Right kidney (tissue), 1 donor: ENCODE results near the gene PDAP1.
"Not testable (repeated sequence)": the region's sequence is repeated elsewhere in the genome, so short reads cannot be mapped to it uniquely, and the experiment has no call there.

Source experiments
- DNase-seq: peaks from one replicate; pipeline ENCODE4 v3.0.0-alpha.2; 2016

PDAP1 gene

DNA sequence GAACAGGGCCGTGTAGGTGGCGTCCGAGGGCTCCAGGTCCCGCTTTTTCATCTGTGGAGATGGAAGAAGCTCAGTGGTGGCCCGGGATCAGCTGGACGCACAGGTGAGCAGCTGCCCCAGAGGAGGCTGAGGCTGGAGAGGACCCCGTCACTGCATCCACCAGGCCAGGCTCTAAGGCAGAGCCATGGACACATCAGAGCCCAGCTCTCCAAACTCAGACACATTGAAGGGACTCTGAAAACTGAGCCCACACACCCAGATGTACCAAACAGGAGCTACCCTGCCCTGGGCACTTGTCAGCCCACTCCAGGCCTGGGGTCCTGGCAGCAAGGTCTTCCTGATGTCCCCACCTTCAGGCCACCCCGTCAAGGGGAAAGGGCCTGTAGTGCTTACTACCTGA is 21.4 kb upstream of the PDAP1 start:
- DNase-seq = no peak

DNA sequence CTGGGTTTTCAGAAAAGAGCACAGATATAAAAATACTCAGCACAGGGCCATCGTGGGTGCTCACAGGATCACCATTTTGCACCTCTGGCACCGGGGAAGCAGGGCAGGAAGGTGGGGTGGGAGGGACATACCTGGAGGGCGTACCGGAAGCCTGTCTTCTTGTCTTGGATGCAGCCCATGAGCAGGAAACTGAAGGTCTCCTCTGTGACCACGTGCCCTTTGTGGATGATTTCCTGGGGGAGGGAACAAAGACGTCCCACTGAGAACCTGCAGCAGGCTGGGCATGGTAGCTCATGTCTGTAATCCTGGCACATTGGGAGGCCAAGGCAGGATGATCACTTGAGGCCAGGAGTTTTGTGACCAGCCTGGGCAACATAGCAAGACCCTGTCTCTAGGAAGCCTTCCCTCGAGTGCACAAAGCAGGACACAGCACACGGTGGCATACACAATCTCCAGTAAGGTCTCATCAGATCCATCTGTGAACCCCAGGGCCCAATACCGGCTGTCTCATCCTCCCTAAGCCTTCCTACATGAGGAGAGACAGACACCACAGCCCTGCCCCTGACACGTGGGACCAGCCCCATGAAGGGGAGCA is 20.7 kb upstream of the PDAP1 start:
- DNase-seq = no peak

DNA sequence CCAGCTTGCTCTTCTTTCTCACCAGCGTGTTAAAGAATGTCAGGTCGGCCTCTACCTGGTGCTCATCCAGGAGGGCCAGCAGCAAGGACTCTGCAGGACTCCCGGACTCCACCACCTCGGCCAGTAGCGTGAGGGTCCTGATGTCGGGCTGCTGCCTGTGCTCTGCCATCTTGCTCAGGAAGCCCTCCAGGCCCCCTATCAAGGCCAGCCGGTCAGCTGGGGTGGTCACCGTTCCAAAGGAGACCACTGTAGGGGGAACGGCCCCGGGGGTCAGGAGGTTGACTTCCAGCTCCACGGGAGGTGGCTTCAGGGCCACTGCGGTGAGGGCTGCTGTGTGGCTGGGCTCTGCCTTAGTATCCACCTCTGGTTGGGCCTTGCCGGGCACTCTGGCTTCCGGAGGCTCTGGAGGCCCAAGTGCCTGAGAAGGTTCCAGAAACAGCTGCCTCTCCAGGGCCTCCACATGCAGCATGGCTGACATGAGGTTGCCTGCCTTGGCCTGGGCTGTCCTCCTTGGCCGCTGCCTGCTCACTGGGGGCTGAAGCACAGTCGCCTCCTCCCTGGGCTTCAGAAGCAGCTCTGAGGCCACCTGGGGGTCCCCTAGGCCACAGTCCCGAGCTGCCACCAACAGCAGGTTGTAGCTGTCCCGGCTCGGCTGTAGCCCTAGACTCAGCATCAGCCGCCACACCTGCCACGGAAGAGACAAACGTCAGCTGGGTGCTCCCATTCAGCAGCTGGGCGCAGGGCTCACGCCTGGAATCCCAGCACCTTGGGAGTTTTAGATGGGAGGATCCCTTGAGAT is 16.7 kb upstream of the PDAP1 start:
- no peak for DNase-seq

DNA sequence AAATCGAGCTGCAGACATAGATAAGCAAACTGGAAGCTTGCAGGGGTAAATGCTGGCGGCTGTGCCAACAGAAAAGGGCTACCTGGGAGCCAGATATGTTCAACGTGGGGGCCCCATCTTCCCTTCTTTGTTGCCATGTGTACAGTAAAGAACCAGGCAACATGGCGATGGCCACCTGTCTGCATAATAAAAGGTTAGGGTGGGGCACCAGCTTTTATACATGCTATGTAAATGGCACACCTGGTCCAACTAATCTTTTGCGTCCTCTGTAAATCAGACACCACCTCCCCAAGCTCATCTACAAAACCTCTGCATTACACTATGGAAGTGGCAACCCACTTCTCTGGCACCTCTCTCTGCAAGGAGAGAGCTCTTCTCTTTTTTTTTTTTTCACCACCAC is 14.2 kb upstream of the PDAP1 start:
- DNase-seq = no peak

DNA sequence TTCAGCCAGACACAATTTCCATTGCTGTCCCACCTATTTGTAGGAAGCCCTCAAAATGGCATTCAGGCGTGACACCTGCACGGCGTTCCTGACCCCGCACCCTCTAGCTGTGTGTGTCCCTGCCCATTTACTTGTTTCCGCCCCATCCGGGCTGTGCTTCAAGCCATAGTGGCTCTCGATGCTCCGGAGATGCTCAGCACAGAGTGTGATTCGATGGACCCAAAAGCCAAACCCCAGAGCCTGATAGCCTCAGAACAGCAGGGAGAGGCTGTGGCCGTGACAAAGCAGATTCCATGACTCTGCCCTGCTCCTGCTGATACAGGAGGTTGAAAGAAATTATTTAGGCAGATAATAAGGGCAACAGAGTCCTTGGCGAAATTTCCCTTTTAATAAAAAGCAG is 13.8 kb upstream of the PDAP1 start:
- no peak for DNase-seq

DNA sequence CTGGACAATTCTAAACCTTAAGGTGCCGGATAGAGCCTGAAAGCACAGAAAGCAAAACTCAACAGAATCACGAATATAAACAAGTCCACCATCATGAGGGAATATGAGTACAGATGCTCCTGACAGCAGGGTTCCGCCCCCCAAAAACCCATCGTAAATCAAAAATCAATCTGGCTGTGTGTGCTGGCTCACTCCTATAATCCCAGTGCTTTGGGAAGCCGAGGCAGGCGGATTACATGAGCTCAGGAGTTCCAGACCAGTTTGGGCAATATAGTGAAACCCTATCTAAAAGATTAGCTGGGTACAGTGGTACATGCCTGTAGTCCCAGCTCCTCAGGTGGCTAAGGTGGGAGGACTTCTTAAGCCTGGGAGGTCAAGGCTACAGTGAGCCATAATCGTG is 12.6 kb upstream of the PDAP1 start:
- DNase-seq = no peak

DNA sequence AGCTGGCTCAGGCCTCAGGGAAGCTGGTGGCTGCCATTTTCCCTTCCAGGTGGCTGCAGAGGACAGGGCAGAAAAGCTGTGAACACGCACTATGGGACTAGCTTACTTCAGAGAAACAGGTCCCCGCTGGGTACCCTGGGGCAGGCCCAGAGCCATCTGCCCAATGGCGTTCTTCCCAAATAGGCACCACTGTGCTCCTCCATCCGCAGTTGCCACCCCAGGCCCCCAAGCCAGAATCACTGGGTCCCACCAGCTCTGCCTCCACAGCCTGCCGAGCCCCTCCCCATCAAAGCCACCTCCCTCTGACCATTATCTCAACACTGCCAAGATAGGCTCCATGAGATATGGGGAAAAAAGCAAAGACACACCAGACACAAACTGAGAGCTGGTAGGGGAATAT is 11.8 kb upstream of the PDAP1 start:
- no peak for DNase-seq

DNA sequence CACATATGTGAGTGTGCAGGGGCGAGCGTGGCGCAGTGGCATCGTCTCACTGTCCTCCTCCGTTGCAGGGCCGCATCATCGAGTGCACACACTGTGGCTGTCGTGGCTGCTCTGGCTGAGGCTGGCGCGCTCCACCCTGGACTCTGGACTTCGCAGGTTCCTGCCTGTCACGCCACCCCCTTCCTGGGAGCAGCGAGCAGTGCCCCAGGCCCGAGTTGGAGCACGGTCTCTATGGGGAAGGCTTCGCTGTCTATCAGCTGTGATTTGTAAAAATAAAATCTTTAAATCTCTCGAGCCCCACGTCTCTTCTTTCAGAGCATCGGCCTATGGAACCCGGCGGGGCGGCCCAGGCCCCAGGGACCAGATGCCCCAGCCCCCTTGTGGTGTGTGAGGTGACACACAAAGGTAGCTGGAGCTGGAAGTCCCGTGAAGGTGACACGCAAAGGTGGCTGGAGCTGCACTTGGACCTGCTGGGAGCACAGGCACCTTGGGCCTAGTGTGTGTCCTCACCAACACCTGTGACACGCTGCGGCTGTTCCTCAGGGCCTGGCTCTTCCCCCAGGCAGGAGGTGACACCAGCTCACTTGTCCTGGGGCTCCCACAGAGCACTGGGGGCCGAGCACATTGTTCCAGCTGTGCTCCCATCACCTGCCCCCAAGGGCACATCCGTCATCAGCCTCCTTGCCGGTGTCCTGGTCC is 11.1 kb upstream of the PDAP1 start:
- DNase-seq = no peak

DNA sequence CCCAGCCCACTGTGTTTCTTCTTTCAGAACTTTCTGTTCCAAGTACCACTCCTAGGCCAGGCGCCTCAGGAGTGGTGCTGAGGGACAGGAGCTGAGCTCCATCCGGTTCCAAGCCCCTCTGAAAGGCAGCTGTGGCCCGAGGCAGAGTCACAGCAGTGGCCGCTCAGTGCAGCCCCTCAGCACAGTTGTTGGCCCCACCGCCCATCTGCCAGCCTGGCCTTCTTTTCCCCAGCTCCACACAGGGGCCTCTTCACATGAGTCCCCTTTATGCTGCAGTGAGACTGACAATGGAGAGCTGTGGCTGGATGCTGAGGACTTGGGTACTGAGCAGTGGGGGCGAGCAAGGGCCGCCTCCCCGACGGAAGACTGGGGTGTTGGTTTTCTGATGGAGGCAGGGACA is 9.9 kb upstream of the PDAP1 start:
- no peak for DNase-seq

DNA sequence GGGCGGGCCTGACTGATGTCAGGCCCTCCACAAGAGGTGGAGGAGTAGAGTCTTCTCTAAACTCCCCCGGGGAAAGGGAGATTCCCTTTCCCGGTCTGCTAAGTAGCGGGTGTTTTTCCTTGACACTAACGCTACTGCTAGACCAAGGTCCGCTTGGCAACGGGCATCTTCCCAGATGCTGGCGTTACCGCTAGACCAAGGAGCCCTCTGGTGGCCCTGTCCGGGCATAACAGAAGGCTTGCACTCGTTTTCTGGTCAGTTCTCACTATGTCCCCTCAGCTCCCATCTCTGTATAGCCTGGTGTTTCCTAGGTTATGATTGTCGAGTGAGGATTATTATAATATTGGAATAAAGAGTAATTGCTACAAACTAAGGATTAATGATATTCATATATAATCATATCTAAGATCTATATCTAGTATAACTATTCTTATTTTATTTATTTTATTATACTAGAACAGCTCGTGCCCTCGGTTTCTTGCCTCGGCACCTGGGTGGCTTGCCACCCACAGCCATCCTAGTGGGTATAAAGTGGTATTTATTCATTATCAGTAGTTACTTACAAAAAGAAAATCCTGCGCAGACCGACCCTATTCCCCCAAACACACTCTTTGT is 7.2 kb upstream of the PDAP1 start:
- not testable (repeated sequence) for DNase-seq

DNA sequence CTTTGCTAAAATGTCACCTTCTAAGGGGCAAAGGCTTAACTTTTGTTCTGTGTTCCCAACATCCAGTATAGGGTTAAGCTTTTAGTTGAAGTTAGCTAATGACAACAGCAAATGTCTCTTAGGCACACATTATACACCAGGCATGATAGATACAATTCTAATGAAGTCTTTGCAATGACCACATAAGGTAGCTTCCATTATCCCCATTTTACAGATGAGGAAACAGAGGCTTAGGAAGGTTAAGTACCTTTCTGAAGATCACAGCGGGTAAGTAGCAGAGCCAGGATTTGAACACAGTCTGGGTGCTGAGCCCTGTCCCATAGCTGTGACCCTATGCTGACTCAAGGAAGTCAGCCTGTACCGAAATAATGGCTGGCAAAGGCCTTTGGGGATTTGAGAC is 2.2 kb upstream of the PDAP1 start:
- no peak for DNase-seq

DNA sequence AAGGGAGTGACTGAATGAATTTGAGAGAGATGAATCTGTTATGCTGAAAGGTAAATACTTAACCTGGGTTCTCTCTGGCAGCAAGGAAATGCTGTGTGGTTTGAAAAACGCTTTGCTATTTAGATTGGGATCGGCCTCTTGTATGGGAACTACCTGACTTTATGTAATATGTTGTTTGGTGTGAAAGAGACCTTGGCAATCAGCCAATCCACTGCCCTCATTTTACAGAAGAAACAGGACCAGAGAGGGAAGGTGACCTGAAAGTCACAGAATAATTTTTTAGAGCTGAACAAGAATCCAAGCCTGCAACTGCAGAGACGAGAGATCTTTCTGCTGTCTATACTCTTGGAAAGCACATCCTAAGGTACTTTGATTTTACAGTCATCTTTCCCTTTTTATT is 1.4 kb upstream of the PDAP1 start:
- DNase-seq = no peak

DNA sequence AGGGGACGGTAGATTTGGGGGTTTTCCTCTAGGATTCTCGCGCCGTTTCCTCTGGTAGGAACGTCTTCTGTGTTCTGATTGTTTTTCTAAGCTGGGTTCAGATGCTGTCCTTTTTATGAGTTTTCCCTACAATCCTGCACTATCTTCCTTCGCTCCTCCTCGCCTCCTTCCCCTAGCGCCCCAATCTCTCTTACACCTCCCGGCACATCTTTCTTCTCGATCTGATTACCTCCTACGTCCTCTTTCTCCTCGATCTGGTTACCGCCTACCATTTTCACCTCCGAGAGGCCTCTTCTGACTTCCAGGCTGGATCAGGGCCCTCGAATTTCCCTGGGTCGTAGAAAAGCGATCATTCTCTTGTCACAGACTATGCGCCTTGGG is 785 bp upstream of the PDAP1 start:
- no peak for DNase-seq

DNA sequence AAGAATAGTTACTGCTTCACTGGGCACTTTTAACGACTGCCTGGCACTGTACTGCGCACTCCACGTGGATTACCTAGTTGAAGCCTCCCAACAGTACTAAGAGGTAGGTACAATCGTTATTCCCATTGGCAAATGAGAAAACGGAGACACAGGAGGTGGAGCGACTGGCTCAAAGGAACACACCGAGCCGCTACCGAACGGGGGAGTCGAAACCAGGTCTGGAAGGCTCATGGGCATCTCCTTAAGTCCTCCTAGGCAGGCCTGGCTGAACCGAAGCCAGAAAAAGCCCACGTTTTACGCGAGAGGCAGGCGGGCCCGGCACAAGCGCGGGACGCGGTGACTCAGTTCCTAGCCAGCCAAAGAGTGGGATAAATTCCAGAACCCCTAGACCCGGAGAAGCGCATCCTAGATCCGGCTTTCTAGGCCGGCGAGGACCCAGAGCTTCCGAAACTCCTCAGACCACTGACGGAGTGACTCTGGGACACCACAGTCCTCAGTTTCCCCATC is 472 bp downstream of the PDAP1 start:
- no peak for DNase-seq

DNA sequence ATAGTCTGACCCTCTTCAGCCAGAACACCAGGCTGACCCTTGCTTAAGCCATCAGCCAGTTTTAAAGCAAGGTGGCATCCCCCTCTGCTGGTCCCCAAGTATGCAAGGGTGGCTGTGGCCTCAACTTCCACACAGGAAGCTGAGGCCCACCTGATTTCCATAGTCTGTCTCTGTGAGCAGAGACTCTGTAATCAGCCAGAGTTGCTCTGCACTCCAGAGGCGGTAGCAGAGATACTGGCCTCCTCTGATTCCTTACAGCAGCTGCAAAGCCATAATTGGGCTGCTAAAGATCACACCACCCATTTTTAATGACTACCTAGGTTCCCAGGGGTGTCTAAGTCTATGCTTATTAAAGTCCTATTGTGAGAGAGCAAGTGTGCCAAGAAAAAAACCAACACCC is 1.8 kb downstream of the PDAP1 start:
- no peak for DNase-seq

DNA sequence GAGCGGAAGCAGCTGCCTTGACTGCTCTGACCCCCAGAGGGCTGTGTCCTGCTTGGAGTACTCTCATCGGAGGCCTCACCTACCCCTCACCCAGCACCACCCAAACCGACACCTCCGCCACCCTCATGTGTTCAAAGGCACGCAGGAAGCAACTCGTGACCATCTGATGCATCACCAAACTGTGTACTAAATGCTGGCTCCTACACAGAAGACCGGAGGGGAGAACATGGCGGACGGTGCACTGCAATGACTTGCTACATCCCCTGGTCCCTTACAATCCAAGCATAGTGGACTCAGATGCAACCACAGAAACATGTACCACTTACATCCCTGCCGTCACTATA is 3.4 kb downstream of the PDAP1 start:
- DNase-seq = no peak

DNA sequence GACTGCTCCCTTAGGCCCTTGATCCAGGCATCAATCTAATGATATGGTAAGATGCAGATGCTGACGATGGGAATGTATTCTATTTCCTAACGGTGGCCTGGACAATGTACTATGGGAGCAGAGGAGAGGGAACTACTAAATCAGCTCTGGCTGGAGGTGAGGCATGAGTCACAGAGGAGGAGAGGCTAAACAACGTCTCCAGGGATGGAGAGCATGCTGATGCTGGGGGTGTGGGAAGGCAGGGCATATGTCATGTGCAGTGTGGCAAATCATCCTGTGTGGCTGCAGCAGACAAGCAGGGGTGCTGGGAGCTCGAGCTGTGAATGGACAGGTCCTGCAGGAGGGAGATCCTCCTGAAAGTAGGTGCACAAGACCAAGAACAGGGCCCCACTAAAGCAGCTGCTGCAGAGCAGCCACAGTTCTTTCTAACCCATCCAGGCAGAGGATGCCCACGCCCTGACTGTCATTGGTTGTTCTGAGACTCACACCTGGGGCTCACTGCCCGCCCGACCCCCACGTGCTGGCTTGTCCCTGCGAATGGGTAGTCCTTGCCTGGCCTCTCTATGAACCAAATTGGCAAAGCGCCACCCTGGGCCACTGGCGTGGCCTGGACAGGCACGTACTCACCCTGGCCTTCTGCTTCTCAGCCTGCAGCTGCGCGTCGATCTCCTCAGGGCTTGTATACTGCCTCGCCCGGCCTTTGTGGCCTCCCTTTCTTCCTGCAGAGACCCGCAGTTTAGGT is 4.0 kb downstream of the PDAP1 start:
- no peak for DNase-seq

DNA sequence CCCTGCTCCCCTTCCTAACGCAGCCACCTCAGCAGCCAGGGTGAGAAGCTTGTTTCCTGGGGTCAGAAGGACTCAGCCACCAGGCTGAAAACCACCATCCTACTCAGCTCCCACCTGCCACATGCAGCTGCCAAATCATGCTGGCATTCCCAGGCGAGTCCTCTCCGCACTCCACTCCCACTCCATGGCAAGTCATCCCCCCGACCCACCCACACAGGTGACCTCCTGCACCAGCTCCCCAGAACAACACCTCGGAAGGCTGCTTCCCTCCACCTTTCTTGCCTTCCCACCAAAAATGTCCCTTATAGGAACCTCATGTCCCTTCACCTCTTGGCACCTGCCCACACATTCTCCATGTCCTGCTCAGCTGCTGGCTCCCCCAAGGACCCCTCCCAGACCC is 4.6 kb downstream of the PDAP1 start:
- DNase-seq = no peak

DNA sequence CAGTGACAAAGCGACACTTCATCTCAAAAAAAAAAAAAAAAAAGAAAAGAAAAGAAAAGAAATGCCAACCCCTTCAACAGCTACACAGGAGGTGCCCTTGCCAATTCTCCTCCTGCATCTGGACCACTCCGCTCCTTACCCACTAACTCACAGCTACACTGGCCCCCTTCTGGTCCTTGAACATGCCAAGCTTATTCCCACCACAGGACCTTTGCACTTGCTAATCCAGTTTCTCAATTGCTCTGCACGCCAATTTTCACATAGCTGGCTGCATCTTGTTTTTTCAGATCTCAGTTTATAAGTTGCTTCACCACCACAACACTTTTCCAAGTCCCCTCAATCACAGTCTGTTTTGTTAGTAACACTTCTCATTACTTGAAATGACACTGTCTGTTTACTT is 5.5 kb downstream of the PDAP1 start:
- no peak for DNase-seq

DNA sequence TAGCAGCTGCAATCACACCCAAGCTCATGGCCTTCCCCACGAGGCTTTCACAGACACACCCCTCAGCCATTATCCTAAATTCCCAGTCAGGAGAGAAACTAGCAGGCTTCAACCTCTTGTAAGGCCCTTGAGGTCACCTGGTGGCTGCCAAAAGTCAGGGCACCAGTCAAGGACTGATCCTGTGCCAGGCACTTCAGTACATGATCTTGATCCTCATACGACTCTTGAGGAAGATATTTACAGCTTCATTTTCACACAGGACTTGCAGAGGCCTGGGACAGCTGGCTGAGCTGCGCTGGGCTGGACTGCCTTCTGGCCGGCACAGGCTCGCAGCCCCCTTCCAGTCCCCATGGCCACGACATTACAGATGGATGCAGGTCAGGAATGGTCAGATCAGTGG is 8.8 kb downstream of the PDAP1 start:
- no peak for DNase-seq

DNA sequence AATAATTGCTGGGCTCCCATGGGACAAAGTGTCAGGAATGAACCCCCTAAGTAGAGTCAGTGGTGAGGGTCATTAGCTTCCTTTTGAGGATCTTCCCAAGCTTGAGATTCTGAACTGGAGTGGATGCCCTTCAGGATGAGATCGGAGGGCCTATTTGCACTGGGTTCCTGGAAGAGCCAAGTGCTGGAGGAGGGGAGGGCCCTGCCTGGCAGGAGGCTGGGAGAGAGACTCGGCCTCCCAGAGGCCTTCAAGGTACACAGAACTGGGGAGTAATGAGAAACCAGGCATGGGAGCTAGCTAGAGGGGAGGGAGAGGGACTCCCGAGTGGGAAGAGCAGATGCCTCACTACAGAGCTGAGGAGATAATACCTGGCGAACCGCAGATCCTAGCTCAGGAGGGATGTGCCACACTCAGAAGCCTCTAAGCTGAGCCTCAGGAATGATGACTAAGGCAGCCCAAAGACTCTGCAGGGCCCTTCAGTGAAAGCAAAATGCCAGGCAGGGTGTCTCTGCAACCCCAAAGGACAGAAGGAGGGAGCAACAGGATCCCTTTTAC is 9.4 kb downstream of the PDAP1 start:
- DNase-seq = no peak

DNA sequence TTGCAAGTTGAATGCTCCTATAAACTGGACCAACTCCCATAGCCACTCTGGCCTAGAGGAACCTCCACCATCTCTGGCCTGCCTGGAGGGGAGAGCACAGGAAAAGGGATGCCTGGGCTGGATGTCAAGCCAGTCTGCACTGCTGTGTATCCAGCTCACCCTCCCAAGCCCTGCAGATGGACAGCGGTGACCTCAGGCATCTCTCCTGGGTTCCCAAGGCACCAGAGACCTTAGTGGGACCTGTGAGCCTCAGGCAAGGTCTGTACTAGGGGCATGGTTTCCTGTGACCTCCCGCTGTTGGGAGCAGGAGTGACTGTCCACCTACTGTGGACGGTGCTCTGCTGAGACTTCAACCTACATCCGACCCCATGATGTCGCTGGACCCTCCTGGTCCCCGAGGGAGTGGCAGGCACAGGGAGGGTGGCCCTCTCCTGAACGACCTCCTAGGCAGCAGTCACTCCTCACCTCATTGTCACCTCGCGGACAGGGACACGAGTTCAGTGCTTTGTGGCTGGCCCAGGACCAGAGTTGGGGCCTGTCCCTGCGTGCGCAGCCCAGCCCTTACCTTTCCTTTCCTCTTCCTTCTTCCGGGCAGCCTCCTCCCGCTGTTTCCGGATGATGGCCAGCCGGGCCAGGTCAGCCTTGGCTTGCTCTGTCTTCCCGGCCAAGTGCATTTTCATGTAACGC is 11.0 kb downstream of the PDAP1 start:
- DNase-seq = no peak
